Ovary (tissue), 3 donors: ENCODE results near the gene IRS1.

Source experiments
- POLR2A ChIP-seq: fragments of 450-650 bp; IDR thresholded peaks from one replicate; pipeline ENCODE4 v1.6.1; 2017; ENCODE audit warnings: antibody characterized with exemption, mild to moderate bottlenecking, moderate library complexity
- TF ChIP-seq, protein P1 (sequence below), 3 donors: fragments of 450-650 bp in 2 of 3; fragments of 200-600 bp in 1 of 3; IDR thresholded peaks; one replicate each; pipeline versions ENCODE4 v1.5.1 to v1.8.0; 2016 to 2022; ENCODE audit warnings: antibody characterized with exemption in 3 of 3, mild to moderate bottlenecking in 1 of 3
- donor health status: DM: no; HTN: no; CAD: no.

DNA sequence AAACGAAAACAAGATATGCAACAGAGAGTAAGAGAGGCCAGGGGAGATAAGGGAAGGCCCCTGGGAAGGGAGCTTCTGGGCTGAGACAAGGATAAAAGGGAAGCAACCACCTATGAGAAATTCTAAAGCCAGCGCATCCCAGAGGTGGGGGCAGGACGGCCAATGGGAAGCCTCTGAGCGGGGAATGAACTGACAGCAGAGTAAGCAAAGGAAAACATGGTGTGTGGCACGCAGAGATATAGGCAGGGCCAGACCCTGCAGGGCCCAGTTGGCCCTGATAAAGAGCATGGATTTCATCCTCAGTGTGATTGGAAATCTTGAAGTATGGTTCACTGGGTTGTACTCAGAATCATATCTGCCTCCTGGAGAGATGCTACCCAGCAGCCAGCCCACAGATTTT lies 78.7 kb downstream of the IRS1 start:
- no peak for TF ChIP-seq POLR2A
- TF ChIP-seq, protein P1, sequence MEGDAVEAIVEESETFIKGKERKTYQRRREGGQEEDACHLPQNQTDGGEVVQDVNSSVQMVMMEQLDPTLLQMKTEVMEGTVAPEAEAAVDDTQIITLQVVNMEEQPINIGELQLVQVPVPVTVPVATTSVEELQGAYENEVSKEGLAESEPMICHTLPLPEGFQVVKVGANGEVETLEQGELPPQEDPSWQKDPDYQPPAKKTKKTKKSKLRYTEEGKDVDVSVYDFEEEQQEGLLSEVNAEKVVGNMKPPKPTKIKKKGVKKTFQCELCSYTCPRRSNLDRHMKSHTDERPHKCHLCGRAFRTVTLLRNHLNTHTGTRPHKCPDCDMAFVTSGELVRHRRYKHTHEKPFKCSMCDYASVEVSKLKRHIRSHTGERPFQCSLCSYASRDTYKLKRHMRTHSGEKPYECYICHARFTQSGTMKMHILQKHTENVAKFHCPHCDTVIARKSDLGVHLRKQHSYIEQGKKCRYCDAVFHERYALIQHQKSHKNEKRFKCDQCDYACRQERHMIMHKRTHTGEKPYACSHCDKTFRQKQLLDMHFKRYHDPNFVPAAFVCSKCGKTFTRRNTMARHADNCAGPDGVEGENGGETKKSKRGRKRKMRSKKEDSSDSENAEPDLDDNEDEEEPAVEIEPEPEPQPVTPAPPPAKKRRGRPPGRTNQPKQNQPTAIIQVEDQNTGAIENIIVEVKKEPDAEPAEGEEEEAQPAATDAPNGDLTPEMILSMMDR (IDR thresholded peaks at IDR 0.05), result no peak
